Nephron (organoid): Measurements from ENCODE around the gene TBC1D5.

Experiments
- H3K27ac Mint-ChIP-seq, 3 experiments: 2 replicates each; pipeline ENCODE4 v1.8.0; 2020; ENCODE audit warnings: mixed read lengths in 3 of 3, mild to moderate bottlenecking in 2 of 3, moderate library complexity in 1 of 3
- H3K27me3 Mint-ChIP-seq: 2 replicates; pipeline ENCODE4 v1.8.0; 2021; ENCODE audit warnings: low read depth, mild to moderate bottlenecking, moderate library complexity, mixed read lengths
- H3K36me3 Mint-ChIP-seq: 2 replicates; pipeline ENCODE4 v1.8.0; 2020; ENCODE audit warnings: low read depth, mixed read lengths
- H3K4me1 Mint-ChIP-seq: 2 replicates; pipeline ENCODE4 v1.8.0; 2020; ENCODE audit warnings: mixed read lengths
- H3K4me3 Mint-ChIP-seq, 3 experiments: 2 replicates each; pipeline ENCODE4 v1.8.0; 2020; ENCODE audit warnings: mild to moderate bottlenecking in 3 of 3, mixed read lengths in 3 of 3, moderate library complexity in 2 of 3
- H3K9me3 Mint-ChIP-seq: 2 replicates; pipeline ENCODE4 v1.8.0; 2020; ENCODE audit warnings: mixed read lengths
- CTCF ChIP-seq, 3 experiments: fragments of 200-600 bp; sonication (generic); IDR thresholded peaks; one replicate each; pipeline ENCODE4 v1.5.0; 2021; ENCODE audit warnings: antibody characterized with exemption in 3 of 3; ENCODE audit not compliant: unreplicated experiment in 3 of 3

TBC1D5 gene

GRCh38 chr3:17144665-17144993 is 597.8 kb downstream of the TBC1D5 start:
- TF ChIP-seq CTCF (IDR thresholded peaks at IDR 0.05; ENCODE audit: unreplicated experiment in 3 of 3), result no peak
- H3K36me3 Mint-ChIP-seq, result no peaks in the 10 kb centered on the region
- H3K4me3 Mint-ChIP-seq, result no peak overlapping the region
- H3K9me3 Mint-ChIP-seq, result no peaks in the 10 kb centered on the region
- H3K27me3 Mint-ChIP-seq, result peaks cover 19% of the 10 kb centered on the region
- H3K27ac Mint-ChIP-seq, result no peak overlapping the region
- no peaks in the 10 kb centered on the region for H3K4me1 Mint-ChIP-seq

GRCh38 chr3:17143893-17144664 is 598.4 kb downstream of the TBC1D5 start:
- Mint-ChIP-seq H3K27ac (no peak overlapping the region), H3K4me1 (no peaks in the 10 kb centered on the region), H3K9me3 (no peaks in the 10 kb centered on the region), H3K4me3 (no peak overlapping the region), H3K36me3 (no peaks in the 10 kb centered on the region), H3K27me3 (peaks cover 19% of the 10 kb centered on the region)
- TF ChIP-seq CTCF (IDR thresholded peaks at IDR 0.05; ENCODE audit: unreplicated experiment in 3 of 3), result no peak

- TF ChIP-seq CTCF (IDR thresholded peaks at IDR 0.05; ENCODE audit: unreplicated experiment in 3 of 3), result no peak
- no peaks in the 10 kb centered on the region for H3K9me3 Mint-ChIP-seq
- H3K27me3 Mint-ChIP-seq, result peaks cover 19% of the 10 kb centered on the region
- no peak overlapping the region for H3K27ac Mint-ChIP-seq
- no peaks in the 10 kb centered on the region for H3K36me3 Mint-ChIP-seq
- H3K4me1 Mint-ChIP-seq, result no peaks in the 10 kb centered on the region
- H3K4me3 Mint-ChIP-seq, result no peak overlapping the region
These were observed 599.9 kb downstream of the TBC1D5 start for GRCh38 chr3:17142516-17142915.

- Mint-ChIP-seq H3K4me1 (no peaks in the 10 kb centered on the region), H3K9me3 (no peaks in the 10 kb centered on the region), H3K27ac (no peak overlapping the region), H3K4me3 (no peak overlapping the region), H3K27me3 (peaks cover 19% of the 10 kb centered on the region), H3K36me3 (no peaks in the 10 kb centered on the region)
- no peak for TF ChIP-seq CTCF (IDR thresholded peaks at IDR 0.05; ENCODE audit: unreplicated experiment in 3 of 3)
These were observed 600.7 kb downstream of the TBC1D5 start for GRCh38 chr3:17141699-17142098.

- Mint-ChIP-seq H3K27me3 (peaks cover 19% of the 10 kb centered on the region), H3K27ac (no peak overlapping the region), H3K36me3 (no peaks in the 10 kb centered on the region), H3K4me1 (peaks cover 6% of the 10 kb centered on the region), H3K4me3 (no peak overlapping the region), H3K9me3 (no peaks in the 10 kb centered on the region)
- no peak for TF ChIP-seq CTCF (IDR thresholded peaks at IDR 0.05; ENCODE audit: unreplicated experiment in 3 of 3)
These were observed 601.5 kb downstream of the TBC1D5 start for GRCh38 chr3:17140670-17141505.
